HT1080 (cell line): ENCODE measurements around the gene MBTPS1. TPM values are rescaled to one million over a fixed set of nuclear protein-coding genes. Genes with fewer than 3 reads are reported as not detected.

Experiments used
- DNase-seq: peaks from one replicate; pipeline ENCODE4 v3.0.0-alpha.2; 2015; ENCODE audit warnings: low read depth
- total RNA-seq: library from RNA; depleted of rRNA; stranded (reverse); fragments of >200 nt; shearing (Covaris generic); gene quantifications from 2 replicates; pipeline ENCODE4 v1.2.3, GENCODE V29; 2014

MBTPS1 gene
- total RNA-seq, 1 experiment from 2014 or later = 72.8 TPM

- DNase-seq = no peak
These were observed 77.0 kb downstream of the MBTPS1 start for GRCh38 chr16:84039696-84040095.

GRCh38 chr16:84038469-84038868 lies 78.3 kb downstream of the MBTPS1 start:
- no peak for DNase-seq

GRCh38 chr16:84036982-84037425 lies 79.7 kb downstream of the MBTPS1 start:
- no peak for DNase-seq

GRCh38 chr16:84036131-84036530 lies 80.6 kb downstream of the MBTPS1 start:
- DNase-seq = no peak

GRCh38 chr16:84034516-84034915 lies 82.2 kb downstream of the MBTPS1 start:
- DNase-seq = no peak

- DNase-seq = no peak
These were observed 83.2 kb downstream of the MBTPS1 start for GRCh38 chr16:84033251-84034195.

GRCh38 chr16:84032458-84033178 lies 84.1 kb downstream of the MBTPS1 start:
- DNase-seq = no peak

GRCh38 chr16:84031556-84031955 lies 85.2 kb downstream of the MBTPS1 start:
- DNase-seq = no peak

GRCh38 chr16:84029297-84030047 lies 87.3 kb downstream of the MBTPS1 start:
- DNase-seq = no peak

GRCh38 chr16:84027625-84028024 lies 89.1 kb downstream of the MBTPS1 start:
- DNase-seq = no peak

GRCh38 chr16:84026606-84027005 lies 90.1 kb downstream of the MBTPS1 start:
- DNase-seq = no peak

- DNase-seq = no peak
These were observed 91.9 kb downstream of the MBTPS1 start for GRCh38 chr16:84024854-84025253.

GRCh38 chr16:84022644-84023043 lies 94.1 kb downstream of the MBTPS1 start:
- no peak for DNase-seq

GRCh38 chr16:84021488-84021887 lies 95.3 kb downstream of the MBTPS1 start:
- DNase-seq = no peak

GRCh38 chr16:84020353-84020752 lies 96.4 kb downstream of the MBTPS1 start:
- DNase-seq = no peak

- DNase-seq = no peak
These were observed 98.0 kb downstream of the MBTPS1 start for GRCh38 chr16:84018710-84019109.

- no peak for DNase-seq
These were observed 100.3 kb downstream of the MBTPS1 start for GRCh38 chr16:84016477-84016876.

- no peak for DNase-seq
These were observed 101.3 kb downstream of the MBTPS1 start for GRCh38 chr16:84015399-84015798.

- DNase-seq = no peak
These were observed 102.0 kb downstream of the MBTPS1 start for GRCh38 chr16:84014570-84015327.

GRCh38 chr16:84013787-84014569 lies 102.8 kb downstream of the MBTPS1 start:
- peak; percentile 69 for DNase-seq
